HepG2 (cell line): ENCODE results near the gene RPL3. TPM values are rescaled to one million over a fixed set of nuclear protein-coding genes. Genes with fewer than 3 reads are reported as not detected.
A peak's percentile ranks its signal among the peaks of the same experiment; 100 is the strongest.

Source experiments
- BCL6 ChIP-seq: IDR thresholded peaks from 2 replicates; pipeline ENCODE4 v1.6.1; 2016; ENCODE audit warnings: missing genetic modification reagents, missing compliant biosample characterization
- CBX2 ChIP-seq, 2 experiments: fragments of 200-600 bp in 1 of 2; sonication (generic); formaldehyde crosslinking in 1 of 2; IDR thresholded peaks; 2 replicates each; pipeline versions ENCODE4 v1.7.0 to v1.8.1; 2018 to 2022; ENCODE audit warnings: low read depth in 2 of 2, low read length in 1 of 2, mild to moderate bottlenecking in 1 of 2, missing genetic modification reagents in 1 of 2
- ESRRA ChIP-seq: sonication (generic); formaldehyde crosslinking; IDR thresholded peaks from 2 replicates; pipeline ENCODE4 v1.5.1; 2020; ENCODE audit warnings: mild to moderate bottlenecking, low read depth, missing genetic modification reagents
- HIVEP1 ChIP-seq: sonication (generic); formaldehyde crosslinking; IDR thresholded peaks from 2 replicates; pipeline ENCODE4 v1.4.0; 2020; ENCODE audit warnings: mild to moderate bottlenecking, missing genetic modification reagents
- KMT2B ChIP-seq: IDR thresholded peaks from 2 replicates; pipeline ENCODE4 v1.6.1; 2016; ENCODE audit warnings: missing genetic modification reagents, missing compliant biosample characterization
- MAF1 ChIP-seq: sonication (generic); formaldehyde crosslinking; IDR thresholded peaks from 2 replicates; pipeline ENCODE4 v1.5.0; 2020; ENCODE audit warnings: missing genetic modification reagents, borderline replicate concordance
- MTF2 ChIP-seq: sonication (generic); formaldehyde crosslinking; IDR thresholded peaks from 2 replicates; pipeline ENCODE4 v1.5.0; 2020; ENCODE audit warnings: missing genetic modification reagents, borderline replicate concordance
- ZBTB21 ChIP-seq: sonication (generic); formaldehyde crosslinking; IDR thresholded peaks from 2 replicates; pipeline ENCODE4 v1.4.0; 2020; ENCODE audit warnings: missing genetic modification reagents
- ZNF10 ChIP-seq: sonication (generic); formaldehyde crosslinking; IDR thresholded peaks from 2 replicates; pipeline ENCODE4 v1.4.0; 2020; ENCODE audit warnings: mild to moderate bottlenecking, low read depth, missing genetic modification reagents, borderline replicate concordance
- ZNF382 ChIP-seq: sonication (generic); formaldehyde crosslinking; IDR thresholded peaks from 2 replicates; pipeline ENCODE4 v1.5.0; 2020; ENCODE audit warnings: missing genetic modification reagents, mild to moderate bottlenecking, borderline replicate concordance
- polyA plus RNA-seq, 8 experiments: library from polyadenylated mRNA; depleted of rRNA in 3 of 8; stranded (reverse) in 7 of 8; unstranded in 1 of 8; fragments of >200 nt; fragmentation: Illumina TruSeq in 4 of 8; extraction: Trizol in 4 of 8; gene quantifications; 2 replicates each; pipeline versions ENCODE4 v1.2.1 to v1.2.3, GENCODE V29; 2011 to 2016; ENCODE audit warnings: low read depth in 4 of 8, missing spikeins in 1 of 8, mixed read lengths in 1 of 8; ENCODE audit not compliant: insufficient read depth in 1 of 8
- total RNA-seq, 5 experiments: library from RNA; depleted of rRNA; stranded (reverse); fragments of >200 nt; fragmentation: Illumina TruSeq; extraction: Trizol; gene quantifications; 2 replicates each; pipeline ENCODE4 v1.2.3, GENCODE V29; 2016; ENCODE audit warnings: low read depth in 1 of 5
- TF ChIP-seq, protein P1 (sequence below): sonication (generic); formaldehyde crosslinking; IDR thresholded peaks from 2 replicates; pipeline ENCODE4 v1.5.1; 2020; ENCODE audit warnings: missing genetic modification reagents, mild to moderate bottlenecking, borderline replicate concordance
- TF ChIP-seq, protein P2 (sequence below): sonication (generic); formaldehyde crosslinking; IDR thresholded peaks from 2 replicates; pipeline ENCODE4 v1.4.0; 2020; ENCODE audit warnings: missing genetic modification reagents, borderline replicate concordance
- TF ChIP-seq, protein P3 (sequence below): sonication (generic); formaldehyde crosslinking; IDR thresholded peaks from 2 replicates; pipeline ENCODE4 v1.9.0; 2022; ENCODE audit warnings: missing genetic modification reagents, mild to moderate bottlenecking, borderline replicate concordance
- TF ChIP-seq, protein P4 (sequence below): IDR thresholded peaks from 2 replicates; pipeline ENCODE4 v1.6.1; 2012; ENCODE audit warnings: low read depth, low read length, improper control_type of control experiment
- TF ChIP-seq, protein P5 (sequence below): sonication (generic); formaldehyde crosslinking; IDR thresholded peaks from 2 replicates; pipeline ENCODE4 v1.5.0; 2020; ENCODE audit warnings: mild to moderate bottlenecking, missing genetic modification reagents, borderline replicate concordance

RPL3 gene
- total and polyA plus RNA-seq, 2 of the 13 experiments (the other 11 are each of a cell fraction or from before 2014, with no cell fraction given), result 1,051 to 3,279 TPM

DNA sequence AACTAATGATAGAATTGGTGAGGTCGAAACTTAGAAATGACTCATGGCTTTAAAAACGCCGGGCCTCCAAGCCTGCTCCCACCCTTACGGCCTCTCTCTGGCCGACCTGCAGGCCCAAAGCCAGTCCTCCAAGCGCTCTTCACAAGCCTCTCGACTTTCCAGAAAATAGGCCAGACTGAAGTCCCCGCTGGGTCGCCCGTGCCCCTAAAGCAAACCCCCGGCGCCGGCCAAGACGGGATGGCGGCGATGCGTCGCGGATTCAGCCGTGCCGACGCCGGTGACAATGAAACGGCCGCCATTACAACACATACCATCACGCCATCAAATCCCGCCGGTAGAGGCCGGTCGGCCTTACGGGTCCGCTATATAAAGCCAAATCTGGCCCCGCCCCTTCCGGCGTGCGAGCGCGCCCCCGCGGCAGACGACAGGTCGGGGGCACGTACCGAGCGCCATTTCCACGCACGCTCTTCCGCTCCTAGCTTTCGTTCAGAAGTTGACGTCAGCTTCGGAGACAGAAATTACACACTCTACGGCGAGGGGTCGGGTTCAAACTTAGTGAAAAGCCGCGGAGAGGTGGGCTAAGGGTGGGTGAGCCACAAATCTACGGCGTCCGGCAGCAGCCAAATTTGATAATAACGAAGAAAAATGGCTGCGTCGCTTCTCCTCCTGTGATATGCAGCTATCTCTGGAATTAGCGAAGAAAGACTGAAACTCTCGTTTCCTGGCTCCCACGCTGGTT, at the start of gene RPL3 (continued):
- TF ChIP-seq, protein P1, sequence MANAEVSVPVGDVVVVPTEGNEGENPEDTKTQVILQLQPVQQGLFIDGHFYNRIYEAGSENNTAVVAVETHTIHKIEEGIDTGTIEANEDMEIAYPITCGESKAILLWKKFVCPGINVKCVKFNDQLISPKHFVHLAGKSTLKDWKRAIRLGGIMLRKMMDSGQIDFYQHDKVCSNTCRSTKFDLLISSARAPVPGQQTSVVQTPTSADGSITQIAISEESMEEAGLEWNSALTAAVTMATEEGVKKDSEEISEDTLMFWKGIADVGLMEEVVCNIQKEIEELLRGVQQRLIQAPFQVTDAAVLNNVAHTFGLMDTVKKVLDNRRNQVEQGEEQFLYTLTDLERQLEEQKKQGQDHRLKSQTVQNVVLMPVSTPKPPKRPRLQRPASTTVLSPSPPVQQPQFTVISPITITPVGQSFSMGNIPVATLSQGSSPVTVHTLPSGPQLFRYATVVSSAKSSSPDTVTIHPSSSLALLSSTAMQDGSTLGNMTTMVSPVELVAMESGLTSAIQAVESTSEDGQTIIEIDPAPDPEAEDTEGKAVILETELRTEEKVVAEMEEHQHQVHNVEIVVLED (CRISPR knock-in tag), result peak; percentile 100
- peak; percentile 11; the same call in 1 of the 2 replicates for TF ChIP-seq HIVEP1
- TF ChIP-seq MAF1, result peak; percentile 75; the same call in 1 of the 2 replicates
- TF ChIP-seq ZNF382, result no peak
- TF ChIP-seq MTF2 (CRISPR knock-in tag), result peak; percentile 75; the same call in 1 of the 2 replicates
- TF ChIP-seq CBX2 (IDR thresholded peaks at IDR 0.05; ENCODE audit: low read depth, low read length), result no peak
- TF ChIP-seq CBX2 (CRISPR knock-in tag; IDR thresholded peaks at IDR 0.05; ENCODE audit: low read depth), result no peak
- TF ChIP-seq ZBTB21 (CRISPR knock-in tag), result peak; percentile 90
- TF ChIP-seq, protein P2, sequence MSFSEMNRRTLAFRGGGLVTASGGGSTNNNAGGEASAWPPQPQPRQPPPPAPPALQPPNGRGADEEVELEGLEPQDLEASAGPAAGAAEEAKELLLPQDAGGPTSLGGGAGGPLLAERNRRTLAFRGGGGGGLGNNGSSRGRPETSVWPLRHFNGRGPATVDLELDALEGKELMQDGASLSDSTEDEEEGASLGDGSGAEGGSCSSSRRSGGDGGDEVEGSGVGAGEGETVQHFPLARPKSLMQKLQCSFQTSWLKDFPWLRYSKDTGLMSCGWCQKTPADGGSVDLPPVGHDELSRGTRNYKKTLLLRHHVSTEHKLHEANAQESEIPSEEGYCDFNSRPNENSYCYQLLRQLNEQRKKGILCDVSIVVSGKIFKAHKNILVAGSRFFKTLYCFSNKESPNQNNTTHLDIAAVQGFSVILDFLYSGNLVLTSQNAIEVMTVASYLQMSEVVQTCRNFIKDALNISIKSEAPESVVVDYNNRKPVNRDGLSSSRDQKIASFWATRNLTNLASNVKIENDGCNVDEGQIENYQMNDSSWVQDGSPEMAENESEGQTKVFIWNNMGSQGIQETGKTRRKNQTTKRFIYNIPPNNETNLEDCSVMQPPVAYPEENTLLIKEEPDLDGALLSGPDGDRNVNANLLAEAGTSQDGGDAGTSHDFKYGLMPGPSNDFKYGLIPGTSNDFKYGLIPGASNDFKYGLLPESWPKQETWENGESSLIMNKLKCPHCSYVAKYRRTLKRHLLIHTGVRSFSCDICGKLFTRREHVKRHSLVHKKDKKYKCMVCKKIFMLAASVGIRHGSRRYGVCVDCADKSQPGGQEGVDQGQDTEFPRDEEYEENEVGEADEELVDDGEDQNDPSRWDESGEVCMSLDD (CRISPR knock-in tag), result peak; percentile 47; the same call in 1 of the 2 replicates
- TF ChIP-seq, protein P3, sequence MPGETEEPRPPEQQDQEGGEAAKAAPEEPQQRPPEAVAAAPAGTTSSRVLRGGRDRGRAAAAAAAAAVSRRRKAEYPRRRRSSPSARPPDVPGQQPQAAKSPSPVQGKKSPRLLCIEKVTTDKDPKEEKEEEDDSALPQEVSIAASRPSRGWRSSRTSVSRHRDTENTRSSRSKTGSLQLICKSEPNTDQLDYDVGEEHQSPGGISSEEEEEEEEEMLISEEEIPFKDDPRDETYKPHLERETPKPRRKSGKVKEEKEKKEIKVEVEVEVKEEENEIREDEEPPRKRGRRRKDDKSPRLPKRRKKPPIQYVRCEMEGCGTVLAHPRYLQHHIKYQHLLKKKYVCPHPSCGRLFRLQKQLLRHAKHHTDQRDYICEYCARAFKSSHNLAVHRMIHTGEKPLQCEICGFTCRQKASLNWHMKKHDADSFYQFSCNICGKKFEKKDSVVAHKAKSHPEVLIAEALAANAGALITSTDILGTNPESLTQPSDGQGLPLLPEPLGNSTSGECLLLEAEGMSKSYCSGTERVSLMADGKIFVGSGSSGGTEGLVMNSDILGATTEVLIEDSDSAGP (CRISPR knock-in tag), result peak; percentile 82; the same call in 1 of the 2 replicates
- TF ChIP-seq, protein P4, sequence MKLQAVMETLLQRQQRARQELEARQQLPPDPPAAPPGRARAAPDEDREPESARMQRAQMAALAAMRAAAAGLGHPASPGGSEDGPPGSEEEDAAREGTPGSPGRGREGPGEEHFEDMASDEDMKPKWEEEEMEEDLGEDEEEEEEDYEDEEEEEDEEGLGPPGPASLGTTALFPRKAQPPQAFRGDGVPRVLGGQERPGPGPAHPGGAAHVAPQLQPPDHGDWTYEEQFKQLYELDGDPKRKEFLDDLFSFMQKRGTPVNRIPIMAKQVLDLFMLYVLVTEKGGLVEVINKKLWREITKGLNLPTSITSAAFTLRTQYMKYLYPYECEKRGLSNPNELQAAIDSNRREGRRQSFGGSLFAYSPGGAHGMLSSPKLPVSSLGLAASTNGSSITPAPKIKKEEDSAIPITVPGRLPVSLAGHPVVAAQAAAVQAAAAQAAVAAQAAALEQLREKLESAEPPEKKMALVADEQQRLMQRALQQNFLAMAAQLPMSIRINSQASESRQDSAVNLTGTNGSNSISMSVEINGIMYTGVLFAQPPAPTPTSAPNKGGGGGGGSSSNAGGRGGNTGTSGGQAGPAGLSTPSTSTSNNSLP, result peak; percentile 65
- no peak for TF ChIP-seq ZNF10 (CRISPR knock-in tag)
- TF ChIP-seq ESRRA (CRISPR knock-in tag), result no peak; the same call in 1 of the 2 replicates
- TF ChIP-seq, protein P5, sequence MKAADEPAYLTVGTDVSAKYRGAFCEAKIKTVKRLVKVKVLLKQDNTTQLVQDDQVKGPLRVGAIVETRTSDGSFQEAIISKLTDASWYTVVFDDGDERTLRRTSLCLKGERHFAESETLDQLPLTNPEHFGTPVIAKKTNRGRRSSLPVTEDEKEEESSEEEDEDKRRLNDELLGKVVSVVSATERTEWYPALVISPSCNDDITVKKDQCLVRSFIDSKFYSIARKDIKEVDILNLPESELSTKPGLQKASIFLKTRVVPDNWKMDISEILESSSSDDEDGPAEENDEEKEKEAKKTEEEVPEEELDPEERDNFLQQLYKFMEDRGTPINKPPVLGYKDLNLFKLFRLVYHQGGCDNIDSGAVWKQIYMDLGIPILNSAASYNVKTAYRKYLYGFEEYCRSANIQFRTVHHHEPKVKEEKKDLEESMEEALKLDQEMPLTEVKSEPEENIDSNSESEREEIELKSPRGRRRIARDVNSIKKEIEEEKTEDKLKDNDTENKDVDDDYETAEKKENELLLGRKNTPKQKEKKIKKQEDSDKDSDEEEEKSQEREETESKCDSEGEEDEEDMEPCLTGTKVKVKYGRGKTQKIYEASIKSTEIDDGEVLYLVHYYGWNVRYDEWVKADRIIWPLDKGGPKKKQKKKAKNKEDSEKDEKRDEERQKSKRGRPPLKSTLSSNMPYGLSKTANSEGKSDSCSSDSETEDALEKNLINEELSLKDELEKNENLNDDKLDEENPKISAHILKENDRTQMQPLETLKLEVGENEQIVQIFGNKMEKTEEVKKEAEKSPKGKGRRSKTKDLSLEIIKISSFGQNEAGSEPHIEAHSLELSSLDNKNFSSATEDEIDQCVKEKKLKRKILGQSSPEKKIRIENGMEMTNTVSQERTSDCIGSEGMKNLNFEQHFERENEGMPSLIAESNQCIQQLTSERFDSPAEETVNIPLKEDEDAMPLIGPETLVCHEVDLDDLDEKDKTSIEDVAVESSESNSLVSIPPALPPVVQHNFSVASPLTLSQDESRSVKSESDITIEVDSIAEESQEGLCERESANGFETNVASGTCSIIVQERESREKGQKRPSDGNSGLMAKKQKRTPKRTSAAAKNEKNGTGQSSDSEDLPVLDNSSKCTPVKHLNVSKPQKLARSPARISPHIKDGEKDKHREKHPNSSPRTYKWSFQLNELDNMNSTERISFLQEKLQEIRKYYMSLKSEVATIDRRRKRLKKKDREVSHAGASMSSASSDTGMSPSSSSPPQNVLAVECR (CRISPR knock-in tag), result peak; percentile 82
- no peak; the same call in 1 of the 2 replicates for TF ChIP-seq KMT2B (CRISPR knock-in tag)
- TF ChIP-seq BCL6 (CRISPR knock-in tag), result peak; percentile 72
